ENCODE measurements around the gene THAP10.

The THAP10 gene

DNA sequence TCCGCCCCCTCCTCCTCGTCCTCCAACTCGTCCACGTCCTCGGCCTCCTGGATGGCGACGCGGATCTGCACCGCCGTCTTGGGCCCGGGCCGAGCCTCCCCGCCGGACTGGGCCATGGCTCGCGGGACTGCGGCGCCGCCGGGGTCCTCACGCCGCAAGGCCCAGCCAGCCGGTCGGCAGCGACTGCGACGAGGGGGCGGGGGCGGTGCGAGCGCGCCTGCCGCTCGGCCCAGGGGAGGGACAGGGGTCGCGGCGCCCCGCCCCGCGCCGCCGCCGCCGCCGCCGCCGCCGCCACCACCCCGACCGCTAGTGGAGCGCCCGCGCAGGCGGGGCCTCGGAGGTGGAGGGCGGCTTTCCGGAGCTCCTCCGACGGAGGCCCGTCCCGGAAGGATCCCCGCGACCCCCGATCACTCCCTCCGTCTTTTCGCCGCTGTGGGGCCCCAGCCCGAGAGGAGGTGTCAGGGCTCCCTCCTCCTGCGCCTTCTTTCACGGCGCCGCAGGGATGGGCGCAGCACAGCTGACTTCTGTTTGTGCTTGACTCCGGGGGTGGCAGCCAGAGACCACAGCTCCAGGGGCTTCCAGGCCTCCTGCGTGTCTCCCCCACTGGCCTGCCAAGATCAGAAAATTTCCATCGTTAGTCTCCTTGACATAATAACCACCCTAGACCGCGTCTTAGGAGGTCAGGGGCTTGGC lies 38.1 kb downstream of the THAP10 start, which contains the start of gene LARP6:
LARP6 (minus strand) TSS at position 185 of the 693 bp plus-strand sequence; CDS start at position 116, 69 bp downstream.
- peak in 1 of 2 donors; percentile 1 for DNase-seq (ENCODE audit: low read depth in 2 of 2)

DNA sequence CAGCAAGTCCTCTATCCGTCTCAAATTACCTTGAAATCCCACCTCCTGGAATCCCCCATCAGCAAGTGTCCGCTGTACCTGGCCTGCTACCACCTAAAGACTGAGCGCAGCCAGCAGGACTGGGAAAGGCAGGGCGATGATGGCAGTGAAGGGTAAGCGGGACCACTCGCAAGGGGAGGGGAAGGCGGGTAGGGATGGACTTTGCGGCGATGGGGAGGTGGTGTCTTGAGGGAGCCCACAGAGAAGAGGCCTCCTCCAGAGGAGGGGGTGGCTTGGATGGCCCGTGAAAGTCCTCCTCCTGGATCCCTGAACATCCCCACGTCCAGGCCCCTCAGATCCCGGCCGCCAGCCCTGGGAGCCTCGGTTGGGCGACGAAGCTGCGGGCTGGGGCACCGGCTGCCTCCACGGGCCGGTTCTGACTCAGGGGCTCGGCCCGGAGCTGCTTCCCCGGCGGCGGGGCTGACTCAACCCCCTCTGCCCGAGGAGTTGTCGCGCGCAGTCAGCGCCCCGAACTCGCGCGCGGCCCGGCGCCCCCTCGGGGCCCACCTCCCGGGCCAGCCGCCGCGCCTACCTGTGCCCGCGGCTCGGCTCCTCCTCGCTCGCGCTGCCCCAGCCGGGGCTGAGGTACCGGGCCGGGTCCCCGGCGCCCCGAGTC lies 38.8 kb downstream of the THAP10 start:
- peak in 1 of 2 donors; percentile 8 for DNase-seq (ENCODE audit: low read depth in 2 of 2)

GRCh38 chr15:70852501-70853317 lies 39.5 kb downstream of the THAP10 start:
- no peak for DNase-seq (ENCODE audit: low read depth in 2 of 2)

GRCh38 chr15:70851889-70852288 lies 40.3 kb downstream of the THAP10 start:
- DNase-seq (ENCODE audit: low read depth in 2 of 2) = no peak

DNA sequence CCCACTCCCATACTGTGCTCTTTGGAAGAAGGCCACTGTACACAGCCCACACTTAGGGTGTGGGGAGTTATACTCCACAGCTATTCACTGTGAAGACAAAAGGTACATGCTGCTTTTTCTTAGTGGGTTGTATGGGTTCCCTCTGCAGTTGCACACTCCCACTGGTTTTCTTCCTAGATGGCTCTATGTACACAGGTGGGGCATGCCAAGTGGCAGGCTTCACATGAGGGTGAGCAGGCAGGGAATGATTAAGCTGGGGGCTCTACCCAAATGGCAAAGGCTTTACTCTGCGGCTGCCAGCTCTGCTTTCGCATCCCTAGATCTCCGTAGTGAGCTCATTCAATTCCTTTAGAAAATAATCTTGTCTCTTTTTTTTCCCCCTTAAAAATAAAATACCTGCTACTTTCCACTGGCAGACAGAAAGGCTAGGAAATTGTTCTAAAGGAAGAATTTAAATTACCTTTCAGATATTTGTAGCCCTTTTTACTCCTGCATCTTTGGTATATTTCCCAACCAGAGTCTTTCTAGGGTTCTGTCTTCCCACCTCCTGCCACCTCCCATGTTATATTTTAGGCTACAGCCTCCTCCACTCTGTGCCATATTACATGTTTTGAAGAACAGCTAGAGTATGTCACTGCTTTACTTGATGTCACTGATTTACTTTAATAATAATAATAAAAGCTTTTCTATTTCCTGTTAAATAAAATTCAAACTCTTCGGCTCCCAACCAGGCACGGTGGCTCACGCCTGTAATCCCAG lies 46.5 kb downstream of the THAP10 start:
- no peak for DNase-seq (ENCODE audit: low read depth in 2 of 2)

GRCh38 chr15:70837476-70837875 lies 54.8 kb downstream of the THAP10 start:
- no peak for DNase-seq (ENCODE audit: low read depth in 2 of 2)

GRCh38 chr15:70835841-70836240 lies 56.4 kb downstream of the THAP10 start:
- DNase-seq (ENCODE audit: low read depth in 2 of 2) = no peak

DNA sequence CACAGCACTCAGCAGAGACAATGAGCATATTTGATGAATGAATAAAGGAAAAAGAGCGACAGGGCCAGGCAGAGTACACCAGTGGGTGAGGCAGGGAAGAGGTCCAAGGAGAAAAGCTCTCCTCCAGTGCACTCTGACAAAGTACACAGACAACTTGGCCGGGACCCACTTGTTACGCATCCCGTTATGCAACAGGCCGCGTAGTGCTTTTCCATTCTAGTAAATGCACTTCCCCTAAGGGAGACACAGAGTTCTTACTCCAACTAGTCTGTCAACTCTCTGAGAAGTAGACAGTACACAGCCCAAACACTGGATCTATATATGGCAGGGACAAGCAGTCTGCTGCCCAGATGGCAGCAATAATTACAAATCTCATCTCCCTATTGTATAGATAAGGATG lies 56.8 kb downstream of the THAP10 start:
- DNase-seq (ENCODE audit: low read depth in 2 of 2) = no peak

- no peak for DNase-seq (ENCODE audit: low read depth in 2 of 2)
These were observed 57.2 kb downstream of the THAP10 start for GRCh38 chr15:70834999-70835398.

DNA sequence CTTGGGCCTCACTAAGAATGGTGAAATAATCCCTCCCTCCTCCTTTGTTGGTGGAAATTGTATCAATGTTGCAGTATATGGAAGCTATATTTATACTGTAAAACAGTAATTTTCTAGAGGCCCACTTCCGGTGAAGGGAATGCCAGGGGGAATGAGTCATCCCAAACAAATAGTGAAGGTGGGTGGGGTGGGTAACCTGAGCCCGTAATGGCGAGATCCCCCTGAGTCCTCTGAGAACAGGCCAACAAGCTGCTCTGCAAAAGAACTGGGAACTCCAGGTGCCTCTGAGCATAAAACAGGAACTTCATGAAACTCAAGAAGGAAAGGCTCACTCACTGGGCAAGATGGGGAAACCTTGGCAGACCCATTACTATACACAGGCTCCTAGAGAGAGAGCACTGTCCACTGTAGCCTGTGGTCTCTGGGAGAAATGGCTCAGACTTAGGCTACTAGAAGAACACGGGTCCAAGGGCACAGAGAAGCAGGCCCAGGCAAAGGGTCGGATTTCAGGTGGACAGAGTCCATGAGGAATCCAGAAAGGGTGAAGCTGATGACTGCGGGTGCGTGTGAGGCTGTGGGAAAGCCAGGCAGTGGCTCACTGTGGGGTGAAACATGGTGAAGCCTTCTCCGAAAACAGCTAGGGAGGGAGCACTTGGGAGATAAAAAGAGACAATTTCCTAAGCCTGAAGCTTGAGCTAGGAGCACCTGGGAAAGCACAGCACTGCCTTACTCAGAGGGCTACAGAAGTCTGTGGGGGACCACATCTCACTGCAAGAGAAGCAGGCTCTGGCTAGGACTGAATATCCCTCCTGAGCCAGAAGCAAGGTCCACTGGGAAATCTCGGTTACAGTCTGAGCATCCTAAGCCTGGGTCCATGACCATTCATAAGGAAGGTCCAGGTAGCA lies 58.1 kb downstream of the THAP10 start:
- no peak for DNase-seq (ENCODE audit: low read depth in 2 of 2)

GRCh38 chr15:70833422-70833821 lies 58.8 kb downstream of the THAP10 start:
- no peak for DNase-seq (ENCODE audit: low read depth in 2 of 2)

- DNase-seq (ENCODE audit: low read depth in 2 of 2) = no peak
These were observed 60.1 kb downstream of the THAP10 start for GRCh38 chr15:70832176-70832575.

Data from stimulated activated CD8-positive, alpha-beta memory T cell treated with anti-CD3 and anti-CD28 coated beads, Interleukin-15, amount 100 ng/mL, for 48 hours (primary cell).